ENCODE measurements around the gene TTLL5. TPM values are rescaled to one million over a fixed set of nuclear protein-coding genes. Genes with fewer than 3 reads are reported as not detected.

TTLL5 gene, protein sequence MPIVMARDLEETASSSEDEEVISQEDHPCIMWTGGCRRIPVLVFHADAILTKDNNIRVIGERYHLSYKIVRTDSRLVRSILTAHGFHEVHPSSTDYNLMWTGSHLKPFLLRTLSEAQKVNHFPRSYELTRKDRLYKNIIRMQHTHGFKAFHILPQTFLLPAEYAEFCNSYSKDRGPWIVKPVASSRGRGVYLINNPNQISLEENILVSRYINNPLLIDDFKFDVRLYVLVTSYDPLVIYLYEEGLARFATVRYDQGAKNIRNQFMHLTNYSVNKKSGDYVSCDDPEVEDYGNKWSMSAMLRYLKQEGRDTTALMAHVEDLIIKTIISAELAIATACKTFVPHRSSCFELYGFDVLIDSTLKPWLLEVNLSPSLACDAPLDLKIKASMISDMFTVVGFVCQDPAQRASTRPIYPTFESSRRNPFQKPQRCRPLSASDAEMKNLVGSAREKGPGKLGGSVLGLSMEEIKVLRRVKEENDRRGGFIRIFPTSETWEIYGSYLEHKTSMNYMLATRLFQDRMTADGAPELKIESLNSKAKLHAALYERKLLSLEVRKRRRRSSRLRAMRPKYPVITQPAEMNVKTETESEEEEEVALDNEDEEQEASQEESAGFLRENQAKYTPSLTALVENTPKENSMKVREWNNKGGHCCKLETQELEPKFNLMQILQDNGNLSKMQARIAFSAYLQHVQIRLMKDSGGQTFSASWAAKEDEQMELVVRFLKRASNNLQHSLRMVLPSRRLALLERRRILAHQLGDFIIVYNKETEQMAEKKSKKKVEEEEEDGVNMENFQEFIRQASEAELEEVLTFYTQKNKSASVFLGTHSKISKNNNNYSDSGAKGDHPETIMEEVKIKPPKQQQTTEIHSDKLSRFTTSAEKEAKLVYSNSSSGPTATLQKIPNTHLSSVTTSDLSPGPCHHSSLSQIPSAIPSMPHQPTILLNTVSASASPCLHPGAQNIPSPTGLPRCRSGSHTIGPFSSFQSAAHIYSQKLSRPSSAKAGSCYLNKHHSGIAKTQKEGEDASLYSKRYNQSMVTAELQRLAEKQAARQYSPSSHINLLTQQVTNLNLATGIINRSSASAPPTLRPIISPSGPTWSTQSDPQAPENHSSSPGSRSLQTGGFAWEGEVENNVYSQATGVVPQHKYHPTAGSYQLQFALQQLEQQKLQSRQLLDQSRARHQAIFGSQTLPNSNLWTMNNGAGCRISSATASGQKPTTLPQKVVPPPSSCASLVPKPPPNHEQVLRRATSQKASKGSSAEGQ (N-terminal part only)
- 10 to 100 TPM; 21.9 to 66.6 (median 35.7) TPM for total RNA-seq

DNA sequence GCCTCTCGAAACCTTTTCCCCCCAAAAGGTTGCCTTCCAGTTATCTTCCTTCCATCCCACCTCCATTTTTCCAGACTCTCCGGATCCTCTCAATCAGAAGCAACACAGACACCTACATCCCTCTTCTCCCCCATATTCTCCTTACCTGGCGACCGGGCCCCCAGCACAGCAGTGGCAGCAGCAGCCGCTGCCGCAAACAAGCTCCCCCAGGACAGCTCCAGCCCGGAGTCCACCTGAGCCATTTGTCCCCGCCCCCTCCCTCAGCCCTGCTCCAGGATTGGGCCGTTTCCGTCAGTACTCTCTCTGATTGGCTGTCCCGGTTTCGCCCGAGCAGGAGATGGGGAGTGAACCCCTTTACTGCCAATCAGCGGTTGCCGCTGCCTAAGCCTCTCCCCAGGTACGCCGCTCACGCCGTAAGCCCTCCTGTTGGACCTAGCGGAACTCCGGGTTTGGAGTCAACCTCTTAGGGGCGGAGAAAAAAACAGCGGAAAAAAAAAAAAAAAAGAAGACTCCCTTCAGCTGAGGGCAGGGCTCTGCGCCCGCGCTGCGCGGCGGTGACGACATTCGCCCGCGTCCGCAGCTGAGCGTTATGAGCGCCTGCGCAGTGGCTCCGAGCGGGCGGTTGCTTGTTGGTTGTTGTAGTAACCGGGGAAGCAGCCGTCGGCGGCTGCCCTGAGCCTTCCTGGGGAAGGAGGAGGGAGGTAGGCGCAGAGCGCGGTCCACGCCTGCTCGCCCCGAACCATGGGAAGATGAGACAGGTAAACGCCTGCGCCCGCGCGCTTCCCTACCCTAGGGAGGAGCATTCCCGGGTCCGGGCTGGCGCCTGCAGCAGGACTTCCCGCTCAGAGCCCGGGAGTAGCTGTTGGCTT, at the start of gene TTLL5, which contains the start of gene ERG28:
Gene TTLL5, plus strand, starts transcription at position 617 of the 869 bp plus-strand sequence. CDS start 1,904 bp downstream, outside the sequence.
Gene ERG28, minus strand, starts transcription at position 247 of the 869 bp plus-strand sequence. CDS start 3,374 bp downstream, outside the sequence.
- TF ChIP-seq POLR2AphosphoS5 (IDR thresholded peaks at IDR 0.05), result peak; percentile 19 to 68 (median 52)
- peak; percentile 68 for TF ChIP-seq POLR2A (IDR thresholded peaks at IDR 0.05)
- no peak for TF ChIP-seq CTCF (IDR thresholded peaks at IDR 0.05)
- Histone ChIP-seq H3K4me1 (no peaks in the 10 kb centered on the region), H3K27ac (peak within 1 kb of the TSS; percentile 96), H3K4me3 (peak within 1 kb of the TSS; percentile 89 to 97 (median 97)), H3K36me3 (no peaks in the 10 kb centered on the region), H3K27me3 (no peaks in the 10 kb centered on the region), H3K9me3 (no peaks in the 10 kb centered on the region)
- intact Hi-C loops (cut with DNase I; ENCODE audit: low total_unique reads), result no loop called here
- peak; percentile 97 to 99 for DNase-seq (ENCODE audit: low spot score in 2 of 2)

- no peaks in the 10 kb centered on the region for H3K9me3 ChIP-seq
- H3K27ac ChIP-seq, result no peak overlapping the region
- intact Hi-C loops (cut with DNase I; ENCODE audit: low total_unique reads), result no loop called here
- DNase-seq (ENCODE audit: low spot score in 2 of 2), result no peak
- H3K36me3 ChIP-seq, result no peaks in the 10 kb centered on the region
- no peaks in the 10 kb centered on the region for H3K27me3 ChIP-seq
- no peaks in the 10 kb centered on the region for H3K4me1 ChIP-seq
- TF ChIP-seq POLR2AphosphoS5 (IDR thresholded peaks at IDR 0.05), result no peak
- no peak for TF ChIP-seq POLR2A (IDR thresholded peaks at IDR 0.05)
- no peak for TF ChIP-seq CTCF (IDR thresholded peaks at IDR 0.05)
- H3K4me3 ChIP-seq, result no peak overlapping the region
Observed at GRCh38 chr14:75612157-75612556, 48.9 kb upstream of the TTLL5 start.

DNA sequence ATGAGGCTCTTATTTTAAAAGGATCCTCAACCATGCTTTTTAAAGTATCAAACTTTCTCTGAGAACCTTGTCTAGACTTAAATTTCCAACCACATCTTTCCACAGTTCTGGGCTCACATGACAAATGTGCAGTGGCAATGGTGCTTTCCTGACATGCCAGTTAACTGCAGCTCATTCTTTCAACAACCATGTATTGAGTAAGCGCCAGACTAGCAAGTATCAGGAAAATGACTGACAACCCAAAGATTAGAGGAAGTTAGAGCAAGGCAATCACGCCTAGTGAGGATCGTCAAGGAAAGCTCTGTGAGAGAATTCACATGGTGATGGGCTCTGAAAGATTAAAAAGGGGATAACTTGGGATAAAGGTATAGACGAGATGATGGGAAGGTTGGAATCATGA, 46.9 kb upstream of the TTLL5 start:
- H3K36me3 ChIP-seq, result no peaks in the 10 kb centered on the region
- no peak for DNase-seq (ENCODE audit: low spot score in 2 of 2)
- TF ChIP-seq CTCF (IDR thresholded peaks at IDR 0.05), result no peak
- TF ChIP-seq POLR2AphosphoS5 (IDR thresholded peaks at IDR 0.05), result no peak
- no peak for TF ChIP-seq POLR2A (IDR thresholded peaks at IDR 0.05)
- H3K4me3 ChIP-seq, result no peak overlapping the region
- H3K4me1 ChIP-seq, result no peaks in the 10 kb centered on the region
- intact Hi-C loops (cut with DNase I; ENCODE audit: low total_unique reads), result no loop called here
- H3K27me3 ChIP-seq, result no peaks in the 10 kb centered on the region
- no peak overlapping the region for H3K27ac ChIP-seq
- H3K9me3 ChIP-seq, result no peaks in the 10 kb centered on the region

DNA sequence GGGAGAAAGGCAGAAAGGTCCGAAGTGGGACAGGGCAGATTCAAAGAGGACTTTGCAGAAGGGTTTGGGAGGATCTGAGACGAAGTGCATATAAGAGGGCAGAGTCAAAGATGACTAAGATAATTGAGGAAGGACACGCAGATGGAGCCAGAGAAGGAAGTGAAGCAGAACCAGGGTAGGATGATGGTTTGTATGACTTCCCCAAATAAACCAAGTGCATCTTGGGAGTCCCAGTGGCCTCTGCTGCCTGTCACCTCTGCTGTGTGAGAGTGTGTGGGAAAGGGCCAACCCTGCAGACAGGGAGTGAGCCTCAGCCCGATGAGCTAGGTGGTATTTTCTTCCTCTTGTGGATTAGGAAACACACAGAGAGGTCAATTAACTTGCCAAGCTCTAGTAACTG, 45.8 kb upstream of the TTLL5 start:
- intact Hi-C loops (cut with DNase I; ENCODE audit: low total_unique reads), result no loop called here
- H3K36me3 ChIP-seq, result no peaks in the 10 kb centered on the region
- DNase-seq (ENCODE audit: low spot score in 2 of 2), result no peak
- TF ChIP-seq POLR2A (IDR thresholded peaks at IDR 0.05) (no peak), CTCF (IDR thresholded peaks at IDR 0.05) (no peak)
- no peaks in the 10 kb centered on the region for H3K4me1 ChIP-seq
- H3K27ac ChIP-seq, result no peak overlapping the region
- H3K4me3 ChIP-seq, result no peak overlapping the region
- no peaks in the 10 kb centered on the region for H3K27me3 ChIP-seq
- H3K9me3 ChIP-seq, result no peaks in the 10 kb centered on the region
